ENCODE measurements around the gene TBC1D19. TPM values are rescaled to one million over a fixed set of nuclear protein-coding genes. Genes with fewer than 3 reads are reported as not detected.

Gene TBC1D19
- total RNA-seq, 1 donor from 2014 or later: 9.7 TPM

DNA sequence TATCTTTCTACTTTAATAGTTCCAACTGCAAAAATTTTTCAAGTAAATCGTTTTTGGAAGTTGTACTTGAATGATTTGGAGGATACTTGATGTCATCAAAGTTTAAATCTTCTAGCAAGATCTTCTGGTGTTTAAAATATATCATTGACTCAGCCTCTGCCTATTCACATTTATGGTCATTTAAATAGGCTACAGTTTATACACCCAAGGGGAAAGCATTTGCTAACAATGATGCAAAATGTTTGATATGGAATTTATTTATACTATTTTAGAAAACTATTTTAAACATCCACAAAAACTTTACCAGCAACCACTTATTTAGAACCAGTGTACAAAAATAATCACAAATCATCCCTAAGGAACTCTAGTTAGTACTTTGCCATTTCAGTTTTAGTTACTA, 153.5 kb downstream of the TBC1D19 start:
- no peak overlapping the region for H3K4me3 ChIP-seq (ENCODE audit: low read depth, low read length)
- no peaks in the 10 kb centered on the region for H3K36me3 ChIP-seq (ENCODE audit: control insufficient read depth, insufficient read depth, low read length)
- no peak for DNase-seq (ENCODE audit: low read depth)
- no peak for FAIRE-seq
- TF ChIP-seq, protein P1, sequence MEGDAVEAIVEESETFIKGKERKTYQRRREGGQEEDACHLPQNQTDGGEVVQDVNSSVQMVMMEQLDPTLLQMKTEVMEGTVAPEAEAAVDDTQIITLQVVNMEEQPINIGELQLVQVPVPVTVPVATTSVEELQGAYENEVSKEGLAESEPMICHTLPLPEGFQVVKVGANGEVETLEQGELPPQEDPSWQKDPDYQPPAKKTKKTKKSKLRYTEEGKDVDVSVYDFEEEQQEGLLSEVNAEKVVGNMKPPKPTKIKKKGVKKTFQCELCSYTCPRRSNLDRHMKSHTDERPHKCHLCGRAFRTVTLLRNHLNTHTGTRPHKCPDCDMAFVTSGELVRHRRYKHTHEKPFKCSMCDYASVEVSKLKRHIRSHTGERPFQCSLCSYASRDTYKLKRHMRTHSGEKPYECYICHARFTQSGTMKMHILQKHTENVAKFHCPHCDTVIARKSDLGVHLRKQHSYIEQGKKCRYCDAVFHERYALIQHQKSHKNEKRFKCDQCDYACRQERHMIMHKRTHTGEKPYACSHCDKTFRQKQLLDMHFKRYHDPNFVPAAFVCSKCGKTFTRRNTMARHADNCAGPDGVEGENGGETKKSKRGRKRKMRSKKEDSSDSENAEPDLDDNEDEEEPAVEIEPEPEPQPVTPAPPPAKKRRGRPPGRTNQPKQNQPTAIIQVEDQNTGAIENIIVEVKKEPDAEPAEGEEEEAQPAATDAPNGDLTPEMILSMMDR (IDR thresholded peaks at IDR 0.05; ENCODE audit: insufficient read depth, low read length, severe bottlenecking): no peak
- no peaks in the 10 kb centered on the region for H3K27me3 ChIP-seq (ENCODE audit: control insufficient read depth, insufficient read depth, low read length)

DNA sequence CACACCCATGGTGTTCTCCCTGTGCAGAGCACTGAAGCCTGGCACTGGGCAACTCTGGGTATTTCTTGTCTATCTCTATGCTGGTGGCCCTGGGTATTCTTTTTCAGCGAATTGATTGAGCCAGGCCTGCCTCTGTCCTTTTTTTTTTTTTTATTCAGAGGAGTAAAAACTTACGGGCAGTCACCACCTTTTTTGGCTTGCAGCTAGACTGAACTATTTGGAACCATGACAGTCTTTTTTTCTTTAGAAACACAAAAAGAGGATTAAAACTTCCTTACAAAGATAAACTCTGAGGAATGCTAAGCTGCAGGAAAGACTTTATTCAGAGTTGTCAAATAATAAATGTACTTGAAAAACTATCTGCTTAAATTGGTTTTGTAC, 157.6 kb downstream of the TBC1D19 start:
- no peaks in the 10 kb centered on the region for H3K36me3 ChIP-seq (ENCODE audit: control insufficient read depth, insufficient read depth, low read length)

DNA sequence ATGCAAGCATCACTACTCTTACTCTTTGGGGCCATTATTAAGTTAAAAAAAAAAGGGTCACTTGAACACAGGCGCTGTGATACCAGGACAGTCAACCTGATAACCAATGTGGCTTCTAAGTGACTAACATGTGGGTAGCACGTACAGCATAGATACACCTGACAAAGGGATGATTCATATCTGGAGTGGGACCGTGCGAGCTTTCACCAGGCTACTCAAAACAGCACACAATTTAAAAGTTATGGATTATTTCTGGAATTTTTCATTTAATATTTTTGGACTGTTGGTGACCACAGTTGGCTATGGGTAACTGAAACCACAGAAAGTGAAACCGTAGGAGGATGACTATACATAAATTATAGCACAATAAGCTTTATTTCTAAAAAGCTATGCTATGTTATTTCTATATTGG, 162.9 kb downstream of the TBC1D19 start:
- Histone ChIP-seq H3K27me3 (ENCODE audit: control insufficient read depth, insufficient read depth, low read length) (no peaks in the 10 kb centered on the region), H3K36me3 (ENCODE audit: control insufficient read depth, insufficient read depth, low read length) (peaks cover 2% of the 10 kb centered on the region), H3K4me3 (ENCODE audit: low read depth, low read length) (no peak overlapping the region)
- DNase-seq (ENCODE audit: low read depth): peak; percentile 20
- TF ChIP-seq, protein P1 (IDR thresholded peaks at IDR 0.05; ENCODE audit: insufficient read depth, low read length, severe bottlenecking): no peak
- no peak for FAIRE-seq

More for the DNA sequence above, 157.6 kb downstream of the TBC1D19 start:
- H3K4me3 ChIP-seq (ENCODE audit: low read depth, low read length): no peak overlapping the region
- DNase-seq (ENCODE audit: low read depth): no peak
- TF ChIP-seq, protein P1 (IDR thresholded peaks at IDR 0.05; ENCODE audit: insufficient read depth, low read length, severe bottlenecking): no peak
- FAIRE-seq: no peak
- H3K27me3 ChIP-seq (ENCODE audit: control insufficient read depth, insufficient read depth, low read length): no peaks in the 10 kb centered on the region

DNA sequence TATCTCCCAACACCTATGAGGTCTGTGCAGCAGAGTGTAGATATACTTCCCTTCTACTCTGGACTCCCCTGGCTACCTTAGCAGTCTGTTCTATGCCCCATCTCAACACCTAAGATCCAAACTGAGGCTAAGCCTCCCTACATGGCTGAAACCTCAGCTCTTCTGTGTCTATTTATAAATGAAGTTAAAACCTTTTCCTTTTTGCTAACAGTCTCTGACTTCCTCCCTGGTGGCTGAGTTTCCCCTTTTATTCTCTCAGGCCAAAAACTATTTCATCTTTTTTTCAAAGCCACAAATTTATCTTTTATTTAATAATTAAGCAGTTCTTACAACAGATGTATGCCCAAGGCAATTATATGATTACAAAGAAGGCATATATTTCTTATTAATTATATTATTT, 164.9 kb downstream of the TBC1D19 start:
- DNase-seq (ENCODE audit: low read depth) (no peak), FAIRE-seq (no peak)
- TF ChIP-seq, protein P1 (IDR thresholded peaks at IDR 0.05; ENCODE audit: insufficient read depth, low read length, severe bottlenecking): no peak
- Histone ChIP-seq H3K4me3 (ENCODE audit: low read depth, low read length) (no peak overlapping the region), H3K27me3 (ENCODE audit: control insufficient read depth, insufficient read depth, low read length) (no peaks in the 10 kb centered on the region), H3K36me3 (ENCODE audit: control insufficient read depth, insufficient read depth, low read length) (peaks cover 2% of the 10 kb centered on the region)

DNA sequence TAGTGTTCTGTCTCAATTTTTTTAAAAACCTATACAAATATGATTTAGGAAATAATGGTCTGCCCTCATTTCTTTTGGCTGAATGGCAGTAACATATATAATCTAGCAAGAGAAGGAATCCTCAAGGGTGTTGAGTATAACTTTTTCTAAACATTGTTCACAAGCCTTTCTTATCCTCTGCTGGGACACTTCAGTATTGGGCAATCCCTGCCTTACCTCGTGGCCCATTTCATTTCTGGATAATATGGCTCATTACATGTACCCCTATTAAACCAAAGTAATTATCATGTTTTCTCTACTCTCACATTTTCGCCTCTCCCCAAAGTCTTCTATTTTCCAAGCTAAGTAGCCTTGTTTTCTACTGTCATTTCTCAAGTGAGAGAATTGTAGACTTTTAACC, 166.0 kb downstream of the TBC1D19 start:
- H3K36me3 ChIP-seq (ENCODE audit: control insufficient read depth, insufficient read depth, low read length): peaks cover 2% of the 10 kb centered on the region
- DNase-seq (ENCODE audit: low read depth) (no peak), FAIRE-seq (no peak)
- TF ChIP-seq, protein P1 (IDR thresholded peaks at IDR 0.05; ENCODE audit: insufficient read depth, low read length, severe bottlenecking): no peak
- H3K4me3 ChIP-seq (ENCODE audit: low read depth, low read length): no peak overlapping the region
- H3K27me3 ChIP-seq (ENCODE audit: control insufficient read depth, insufficient read depth, low read length): no peaks in the 10 kb centered on the region

DNA sequence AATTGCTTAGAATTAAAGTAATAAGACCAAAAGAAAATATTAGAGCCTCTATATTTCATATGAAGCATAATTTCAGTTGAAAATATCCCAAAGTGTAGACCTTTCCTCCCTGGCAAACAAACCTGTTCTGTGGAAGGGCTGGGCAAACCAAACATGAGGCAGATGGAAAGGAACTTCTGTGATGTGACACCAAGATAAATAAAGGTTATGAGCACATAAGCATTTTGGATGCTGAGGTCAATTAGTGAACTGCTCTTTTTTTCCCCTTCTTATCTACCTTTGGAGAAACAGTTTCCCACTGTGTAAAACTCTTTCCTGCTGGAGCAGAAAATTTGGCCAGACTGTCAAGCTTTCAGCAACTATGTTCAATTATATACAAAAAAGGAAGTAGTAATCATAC, 167.1 kb downstream of the TBC1D19 start:
- no peak for DNase-seq (ENCODE audit: low read depth)
- Histone ChIP-seq H3K27me3 (ENCODE audit: control insufficient read depth, insufficient read depth, low read length) (no peaks in the 10 kb centered on the region), H3K36me3 (ENCODE audit: control insufficient read depth, insufficient read depth, low read length) (peaks cover 2% of the 10 kb centered on the region), H3K4me3 (ENCODE audit: low read depth, low read length) (no peak overlapping the region)
- TF ChIP-seq, protein P1 (IDR thresholded peaks at IDR 0.05; ENCODE audit: insufficient read depth, low read length, severe bottlenecking): no peak
- FAIRE-seq: no peak

Data from bronchial epithelial cell (primary cell).